GM18499 (cell line): ENCODE results near the gene CDCA5.
"Not testable (repeated sequence)": the region's sequence is repeated elsewhere in the genome, so short reads cannot be mapped to it uniquely, and the experiment has no call there.

ENCODE experiments used
- ATAC-seq: cut with Tn5 transposase; IDR thresholded peaks from one replicate; pipeline ENCODE4 v1.9.1; 2021; ENCODE audit warnings: moderate number of reproducible peaks; ENCODE audit not compliant: insufficient read depth, unreplicated experiment

CDCA5 gene

DNA sequence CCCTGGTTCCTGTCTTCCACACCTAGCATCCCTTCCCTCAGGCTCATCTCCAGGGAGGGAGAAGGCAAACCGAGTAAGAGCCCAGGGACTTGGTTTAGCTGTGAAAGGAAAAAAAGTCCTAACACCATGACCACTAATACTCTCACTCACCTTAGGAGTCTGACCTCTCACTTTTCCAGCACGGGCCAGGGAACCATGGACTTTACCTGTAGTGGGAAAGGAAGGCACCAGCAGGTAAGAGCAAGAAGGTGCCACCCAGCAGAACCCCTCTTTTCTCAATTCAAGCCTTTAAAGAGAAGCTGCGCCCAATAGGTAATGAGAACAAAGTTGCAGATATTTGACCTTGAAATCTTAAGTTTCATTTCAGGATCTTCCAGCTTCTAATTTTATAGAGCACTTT lies 37.0 kb upstream of the CDCA5 start:
- ATAC-seq = no peak

DNA sequence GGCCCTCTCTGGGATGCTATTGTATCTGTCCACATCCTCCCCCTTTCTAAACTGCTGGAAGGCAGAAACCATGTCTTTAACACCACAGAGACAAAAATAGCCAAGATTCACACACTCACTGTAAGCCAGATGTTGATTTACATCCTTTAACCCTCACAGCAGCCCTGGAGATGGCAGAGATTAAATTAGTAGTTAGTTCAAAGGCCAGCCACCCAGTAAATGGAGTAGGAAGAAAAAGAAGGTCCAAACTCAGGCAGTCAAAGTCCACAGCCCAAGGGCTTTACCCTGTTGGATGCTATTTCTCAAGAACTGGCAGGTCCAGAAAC lies 35.8 kb upstream of the CDCA5 start:
- ATAC-seq = no peak

DNA sequence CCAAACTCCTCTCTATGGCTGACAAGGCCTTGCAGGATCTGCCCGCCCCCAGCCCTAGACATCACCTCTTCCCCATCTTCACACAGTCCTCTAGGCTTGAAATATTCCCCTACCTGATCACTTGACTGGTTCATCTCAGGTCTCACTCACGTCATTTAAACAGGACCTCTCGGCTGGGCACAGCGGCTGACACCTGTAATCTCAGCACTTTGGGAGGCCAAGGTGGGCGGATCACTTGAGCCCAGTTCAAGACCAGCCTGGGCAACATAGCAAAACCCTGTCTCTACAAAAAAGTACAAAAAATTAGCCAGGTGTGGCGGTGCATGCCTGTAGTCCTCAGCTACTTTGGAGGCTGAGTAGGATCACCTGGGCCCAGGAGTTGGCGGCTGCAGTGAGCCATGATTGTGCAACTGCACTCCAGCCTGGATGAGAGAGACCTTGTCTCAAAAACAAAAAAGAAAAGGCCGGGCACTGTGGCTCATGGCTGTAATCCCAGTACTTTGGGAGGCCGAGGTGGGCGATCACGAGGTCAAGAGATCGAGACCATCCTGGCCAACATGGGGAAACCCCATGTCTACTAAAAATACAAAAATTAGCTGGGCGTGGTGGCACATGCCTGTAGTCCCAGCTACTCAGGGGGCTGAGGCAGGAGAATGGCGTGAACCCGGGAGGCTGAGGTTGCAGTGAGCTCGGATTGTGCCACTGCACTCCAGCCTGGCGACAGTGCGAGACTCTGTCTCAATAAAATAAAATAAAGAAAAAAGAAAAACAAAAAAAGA lies 35.2 kb upstream of the CDCA5 start:
- not testable (repeated sequence) for ATAC-seq

DNA sequence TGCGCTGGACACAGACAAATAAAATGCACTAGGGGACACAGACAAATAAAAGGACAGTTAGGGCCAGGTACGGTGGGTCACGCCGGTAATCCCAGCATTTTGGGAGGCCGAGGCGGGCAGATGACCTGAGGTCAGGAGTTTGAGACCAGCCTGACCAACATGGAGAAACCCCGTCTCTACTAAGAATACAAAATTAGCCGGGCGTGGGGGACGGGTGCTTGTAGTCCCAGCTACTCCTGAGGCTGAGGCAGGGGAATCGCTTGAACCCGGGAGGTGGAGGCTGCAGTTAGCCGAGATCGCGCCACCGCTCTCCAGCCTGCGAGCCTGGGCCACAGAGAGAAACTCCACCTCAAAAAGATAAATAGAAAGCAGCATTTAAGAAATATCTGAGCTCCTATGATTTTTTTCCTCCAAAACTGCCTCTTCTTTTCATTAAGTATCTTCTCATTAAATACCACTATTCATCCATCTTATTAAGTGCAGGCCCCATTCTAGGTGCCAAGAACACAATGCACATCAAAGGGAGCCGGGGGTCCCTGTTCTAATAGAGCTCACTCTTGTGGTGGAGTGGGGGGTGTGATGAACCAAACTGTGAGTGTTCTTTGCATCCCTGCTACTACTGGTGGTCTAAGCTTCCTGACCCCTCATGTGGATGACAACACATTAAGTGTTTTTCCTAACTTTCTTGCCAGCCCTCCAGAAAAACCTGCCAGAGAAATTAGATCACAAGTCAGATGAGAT lies 34.4 kb upstream of the CDCA5 start:
- no peak for ATAC-seq

DNA sequence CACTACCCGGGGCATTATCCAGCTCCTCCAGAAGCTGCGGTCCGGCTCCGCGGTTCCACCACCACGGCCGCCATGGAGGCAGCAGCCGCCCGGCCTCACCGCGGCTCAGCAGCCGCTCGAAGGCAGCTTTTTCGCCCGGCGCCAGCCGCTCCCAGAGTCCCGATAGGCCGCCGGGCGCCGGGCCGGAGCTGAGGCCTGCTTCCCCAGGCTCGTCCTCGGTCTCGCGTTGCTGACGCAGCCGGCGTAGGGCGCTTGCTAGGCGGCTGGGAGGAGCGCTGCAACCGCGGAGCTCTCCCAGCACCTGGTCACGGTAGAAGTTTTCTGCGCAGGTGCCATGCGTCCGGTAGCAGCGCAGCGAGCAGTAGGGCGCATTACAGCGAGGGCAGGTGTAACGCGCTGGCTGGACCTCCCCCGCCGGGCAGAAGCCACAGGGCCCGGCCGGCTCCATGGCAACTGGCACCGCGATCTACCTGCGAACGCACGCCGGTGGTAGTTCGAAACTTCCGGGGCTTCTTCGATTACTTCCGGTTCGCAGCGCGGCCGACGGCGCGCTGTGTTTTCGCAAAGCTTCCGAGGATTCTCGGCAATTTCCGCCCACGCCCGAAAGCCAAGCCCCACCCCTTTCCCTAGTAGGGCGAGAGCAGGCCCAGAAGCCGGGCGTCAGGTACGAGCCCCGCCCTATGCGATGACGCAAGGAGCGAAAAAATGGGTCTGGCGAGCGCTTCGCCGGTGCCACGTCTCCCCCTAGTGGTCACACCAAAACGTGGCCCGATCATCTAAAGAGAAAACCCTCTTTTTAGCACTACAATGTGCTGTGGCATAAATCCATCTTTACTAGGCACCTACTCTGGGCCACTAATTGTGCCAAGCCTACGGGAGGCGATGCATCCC lies 33.6 kb upstream of the CDCA5 start, which contains the start of gene ZNHIT2:
Gene ZNHIT2, minus strand, starts transcription at position 496 of the 891 bp plus-strand sequence. Its CDS starts 48 bp downstream, at position 448.
- ATAC-seq = peak; percentile 25

DNA sequence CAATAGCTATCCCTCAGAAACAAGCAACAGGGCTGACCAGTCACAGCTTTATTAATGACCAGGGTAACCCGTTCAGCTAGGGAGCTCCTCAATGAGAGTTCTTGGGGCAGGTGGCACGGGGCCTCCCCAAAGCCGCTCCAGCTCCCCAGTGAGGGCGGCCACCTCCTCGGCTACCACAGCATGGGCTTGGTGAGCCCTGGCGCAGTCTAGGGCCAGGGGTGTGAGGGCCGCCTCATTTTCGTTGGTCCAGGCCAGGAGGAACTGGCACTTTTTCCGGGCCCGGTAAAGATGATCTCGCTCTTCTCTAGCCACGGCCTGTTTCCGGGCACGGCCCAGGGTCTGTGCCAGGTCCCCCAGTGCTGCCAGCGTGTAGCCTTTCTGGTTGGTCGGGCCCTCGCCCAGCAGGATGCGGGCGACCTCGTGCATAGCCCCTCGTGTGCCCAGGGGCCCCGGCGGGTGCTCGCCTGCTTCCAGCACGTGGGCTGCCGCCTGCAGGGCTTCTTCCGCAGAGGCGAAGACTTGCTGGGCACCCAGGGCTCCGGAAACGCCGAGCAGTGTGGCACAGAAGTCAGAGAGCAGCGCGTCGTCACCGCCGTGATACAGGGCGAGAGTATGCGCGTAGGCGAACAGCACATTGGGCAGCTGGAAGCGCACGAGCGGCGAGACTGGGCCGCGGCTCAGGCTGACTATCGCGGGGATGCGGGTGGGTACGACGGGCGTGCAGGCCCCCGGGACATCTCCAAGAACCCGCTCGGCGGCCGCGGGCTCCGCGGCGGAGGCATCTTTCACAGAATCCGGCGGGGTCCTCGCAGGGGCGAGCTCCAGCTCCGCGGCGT lies 32.7 kb upstream of the CDCA5 start:
- no peak for ATAC-seq

DNA sequence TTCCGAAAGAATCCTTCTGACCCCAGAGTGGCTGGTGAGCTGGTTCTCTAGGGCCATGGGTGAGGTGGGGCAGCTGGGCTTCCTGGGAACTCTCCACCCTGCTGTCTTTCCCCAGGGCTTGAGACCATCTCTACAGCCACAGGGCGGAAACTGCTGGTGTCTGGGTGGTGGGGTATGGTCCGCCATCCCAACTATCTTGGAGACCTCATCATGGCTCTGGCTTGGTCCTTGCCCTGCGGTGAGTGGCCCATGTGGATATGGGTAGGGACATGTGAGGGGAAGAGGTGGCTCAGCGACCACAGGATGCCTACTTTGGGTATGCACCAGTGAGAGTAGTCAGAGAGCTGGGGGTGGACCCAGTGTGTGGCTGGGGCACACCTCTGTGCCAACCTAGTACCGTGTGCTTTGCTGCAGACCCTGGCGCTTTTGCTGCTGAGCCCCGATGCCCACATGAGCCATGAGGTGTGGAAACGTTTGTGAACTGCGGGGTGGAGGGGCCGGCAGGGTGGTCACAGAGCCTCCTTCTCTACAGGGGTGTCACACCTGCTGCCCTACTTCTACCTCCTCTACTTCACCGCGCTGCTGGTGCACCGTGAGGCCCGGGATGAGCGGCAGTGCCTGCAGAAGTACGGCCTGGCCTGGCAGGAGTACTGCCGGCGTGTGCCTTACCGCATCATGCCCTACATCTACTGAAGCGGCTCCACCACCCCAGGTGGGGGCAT lies 31.7 kb upstream of the CDCA5 start:
- no peak for ATAC-seq

DNA sequence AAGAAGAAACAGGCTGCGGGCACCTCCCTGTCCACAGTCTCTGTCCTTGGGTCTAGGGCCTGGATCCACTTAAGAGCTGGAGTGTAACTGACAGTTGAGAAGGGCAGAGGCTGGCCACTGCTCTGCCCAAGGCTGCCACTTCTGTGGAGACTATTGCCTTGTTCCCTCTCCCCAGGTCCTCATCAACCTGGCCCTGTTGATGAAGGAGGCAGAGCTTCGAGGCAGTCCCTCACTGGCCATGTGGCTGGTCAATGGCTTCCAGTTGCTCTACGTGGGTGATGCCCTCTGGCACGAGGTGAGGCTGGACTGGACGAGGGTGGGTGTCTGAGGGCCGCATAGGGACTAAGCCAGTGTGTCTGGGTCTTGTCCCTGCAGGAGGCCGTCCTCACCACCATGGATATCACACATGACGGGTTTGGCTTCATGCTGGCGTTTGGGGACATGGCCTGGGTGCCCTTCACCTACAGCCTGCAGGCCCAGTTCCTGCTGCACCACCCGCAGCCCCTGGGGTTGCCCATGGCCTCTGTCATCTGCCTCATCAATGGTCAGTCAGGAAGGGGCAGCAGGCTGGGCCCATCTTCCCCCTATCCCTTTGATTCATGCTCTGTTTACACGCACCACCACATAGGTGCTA lies 30.8 kb upstream of the CDCA5 start:
- ATAC-seq = no peak

DNA sequence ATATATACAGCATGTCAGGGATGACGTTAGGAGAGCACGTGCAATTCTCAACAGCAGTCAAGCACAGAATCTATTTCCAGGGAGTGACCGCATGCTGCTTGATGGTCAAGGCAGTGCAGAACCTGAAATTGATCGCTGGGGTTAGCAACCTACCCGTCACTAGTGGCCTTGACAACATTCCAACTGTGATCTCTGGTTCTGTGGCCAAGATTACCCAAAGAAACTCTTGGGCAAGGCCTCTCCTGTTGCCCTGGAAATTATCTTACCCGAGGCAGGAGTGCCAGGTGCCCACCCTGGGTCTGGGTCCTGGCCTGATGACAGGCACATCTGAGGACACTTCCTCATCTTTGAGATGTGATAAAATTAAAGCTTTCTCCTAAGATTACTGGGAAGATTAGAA lies 30.0 kb upstream of the CDCA5 start:
- ATAC-seq = no peak

DNA sequence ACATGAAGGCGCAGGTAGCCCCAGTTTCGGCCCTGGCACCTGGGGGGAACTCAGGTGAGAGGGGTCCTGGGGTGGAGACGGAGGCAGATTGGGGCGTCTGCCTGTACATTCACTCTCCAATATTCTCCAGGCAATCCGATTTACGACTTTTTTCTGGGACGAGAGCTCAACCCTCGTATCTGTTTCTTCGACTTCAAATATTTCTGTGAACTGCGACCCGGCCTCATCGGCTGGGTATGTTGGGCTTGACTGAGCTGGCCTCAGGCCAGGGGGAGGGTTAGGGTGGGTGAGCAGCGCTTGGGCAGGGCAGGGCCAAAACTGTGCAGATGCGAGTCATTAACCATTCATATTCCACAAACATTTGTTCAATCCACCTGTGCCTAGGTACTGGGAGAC lies 29.5 kb upstream of the CDCA5 start:
- no peak for ATAC-seq

DNA sequence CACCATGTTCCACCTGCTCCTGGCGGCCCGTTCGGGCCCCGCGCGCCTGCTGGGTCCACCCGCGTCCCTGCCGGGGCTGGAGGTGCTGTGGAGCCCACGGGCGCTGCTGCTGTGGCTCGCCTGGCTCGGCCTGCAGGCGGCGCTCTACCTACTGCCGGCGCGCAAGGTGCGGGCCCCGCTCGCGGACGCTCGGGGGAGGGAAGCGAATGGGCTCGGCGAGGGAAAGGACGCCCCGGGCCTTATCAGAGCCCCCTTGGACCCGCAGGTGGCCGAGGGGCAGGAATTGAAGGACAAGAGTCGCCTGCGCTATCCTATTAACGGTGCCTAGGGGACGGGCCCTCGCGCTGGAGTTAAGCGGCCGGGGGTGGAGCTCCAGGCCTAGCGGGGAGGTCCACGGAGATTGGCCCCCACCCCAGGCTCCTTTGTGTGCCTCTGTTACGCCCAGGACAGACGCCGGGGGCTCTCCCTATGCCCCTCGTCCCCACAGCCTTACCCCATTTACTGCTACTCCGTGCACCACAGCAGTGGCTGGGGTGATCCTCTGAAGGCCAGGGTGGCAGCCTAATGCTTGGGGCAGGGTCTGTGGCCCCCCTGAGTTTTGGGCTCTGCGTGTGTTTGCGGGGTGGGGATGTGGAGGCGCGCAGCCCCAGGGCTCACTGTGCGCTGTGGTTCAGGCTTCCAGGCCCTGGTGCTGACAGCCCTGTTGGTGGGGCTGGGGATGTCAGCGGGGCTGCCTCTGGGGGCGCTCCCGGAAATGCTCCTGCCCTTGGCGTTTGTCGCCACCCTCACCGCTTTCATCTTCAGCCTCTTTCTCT lies 28.9 kb upstream of the CDCA5 start:
- no peak for ATAC-seq

DNA sequence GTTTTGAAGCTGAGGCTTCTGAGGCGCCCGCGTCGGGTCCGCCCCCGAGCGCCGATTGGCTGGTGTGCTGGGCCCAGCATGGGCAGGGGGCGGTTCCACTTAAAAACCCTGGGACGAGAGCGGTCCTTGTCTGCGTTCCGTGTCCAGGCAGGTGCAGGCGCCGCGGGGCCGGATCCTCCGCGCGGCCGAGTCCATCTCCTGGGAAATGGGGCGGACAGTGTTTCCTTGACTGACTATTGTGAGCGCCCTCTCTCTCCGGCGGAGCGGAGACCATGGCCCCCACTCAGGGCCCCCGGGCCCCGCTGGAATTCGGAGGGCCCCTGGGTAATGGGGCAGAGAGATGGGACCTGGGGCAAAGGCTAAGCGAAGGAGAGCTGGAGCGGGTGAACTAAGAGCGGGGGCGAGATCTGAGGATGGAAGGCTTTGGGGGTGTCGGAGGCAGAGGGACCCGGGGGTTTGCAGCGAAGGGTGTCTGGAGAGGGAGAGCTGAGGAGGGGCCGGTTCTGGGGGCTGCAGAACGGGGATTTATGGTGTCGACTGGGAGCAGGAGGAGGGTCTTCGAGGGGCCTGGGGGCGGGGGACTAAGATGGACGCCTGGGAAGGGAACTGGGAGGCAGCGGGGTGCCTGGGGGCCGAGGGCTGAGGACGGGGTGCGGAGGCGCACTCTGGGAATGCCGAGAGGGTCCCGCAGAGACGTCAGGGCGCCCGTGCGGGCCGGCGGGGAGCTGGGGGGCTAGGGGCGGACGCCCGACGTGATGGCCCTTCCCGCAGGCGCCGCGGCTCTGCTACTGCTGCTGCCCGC lies 28.1 kb upstream of the CDCA5 start, which contains the start of gene TM7SF2:
Gene TM7SF2, plus strand, starts transcription at position 129 of the 802 bp plus-strand sequence. Its CDS starts 144 bp downstream, at position 273.
- ATAC-seq = no peak

DNA sequence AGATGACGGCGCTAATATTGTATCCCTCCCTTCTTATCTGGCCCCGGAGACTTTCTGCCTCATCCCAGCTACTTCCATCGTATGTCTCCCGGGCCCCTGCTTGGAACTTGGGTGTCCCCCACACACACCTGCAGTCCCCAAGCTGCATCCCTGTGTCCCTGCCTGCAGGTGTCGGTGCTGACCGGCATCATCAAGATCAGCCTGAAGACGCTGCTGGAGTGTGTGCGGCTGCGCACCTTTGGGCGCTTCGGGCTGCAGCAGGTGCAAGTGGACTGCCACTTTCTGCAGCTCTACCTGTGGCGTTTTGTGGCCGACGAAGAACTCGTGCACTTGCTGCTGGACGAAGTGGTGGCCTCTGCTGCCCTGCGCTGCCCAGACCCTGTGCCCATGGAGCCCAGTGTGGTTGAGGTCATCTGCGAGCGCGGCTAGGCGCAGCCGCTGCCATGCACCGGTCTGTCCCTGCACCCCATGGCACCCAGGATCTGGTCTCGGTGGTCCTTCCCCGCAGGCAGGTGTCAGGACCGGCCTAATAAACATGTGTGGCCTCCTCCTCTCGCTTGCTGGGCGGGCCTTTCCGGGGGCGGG lies 27.4 kb upstream of the CDCA5 start:
- ATAC-seq = no peak

DNA sequence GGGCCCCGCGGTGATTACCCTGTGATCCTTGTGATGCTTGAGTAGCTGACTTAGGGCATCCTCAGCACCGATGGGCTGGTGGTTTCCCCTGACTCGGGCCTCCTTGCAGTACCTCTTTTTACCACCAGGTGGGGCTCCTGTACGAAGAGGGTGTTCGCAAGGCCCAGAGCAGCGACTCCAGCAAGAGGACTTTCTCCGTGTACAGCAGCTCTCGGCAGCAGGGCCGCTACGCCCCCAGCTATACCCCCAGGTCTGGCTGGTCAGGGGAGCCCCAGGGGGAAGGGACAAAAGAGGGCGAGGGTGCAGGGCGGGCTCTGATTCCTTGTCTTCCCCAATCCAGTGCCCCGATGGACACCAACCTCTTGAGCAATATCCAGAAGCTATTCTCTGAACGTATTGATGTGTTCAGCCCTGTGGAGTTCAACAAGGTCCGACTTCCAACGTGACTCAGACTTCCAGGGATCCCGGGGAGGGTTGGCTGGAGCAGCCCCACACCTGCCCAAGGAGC lies 26.6 kb upstream of the CDCA5 start:
- ATAC-seq = no peak

DNA sequence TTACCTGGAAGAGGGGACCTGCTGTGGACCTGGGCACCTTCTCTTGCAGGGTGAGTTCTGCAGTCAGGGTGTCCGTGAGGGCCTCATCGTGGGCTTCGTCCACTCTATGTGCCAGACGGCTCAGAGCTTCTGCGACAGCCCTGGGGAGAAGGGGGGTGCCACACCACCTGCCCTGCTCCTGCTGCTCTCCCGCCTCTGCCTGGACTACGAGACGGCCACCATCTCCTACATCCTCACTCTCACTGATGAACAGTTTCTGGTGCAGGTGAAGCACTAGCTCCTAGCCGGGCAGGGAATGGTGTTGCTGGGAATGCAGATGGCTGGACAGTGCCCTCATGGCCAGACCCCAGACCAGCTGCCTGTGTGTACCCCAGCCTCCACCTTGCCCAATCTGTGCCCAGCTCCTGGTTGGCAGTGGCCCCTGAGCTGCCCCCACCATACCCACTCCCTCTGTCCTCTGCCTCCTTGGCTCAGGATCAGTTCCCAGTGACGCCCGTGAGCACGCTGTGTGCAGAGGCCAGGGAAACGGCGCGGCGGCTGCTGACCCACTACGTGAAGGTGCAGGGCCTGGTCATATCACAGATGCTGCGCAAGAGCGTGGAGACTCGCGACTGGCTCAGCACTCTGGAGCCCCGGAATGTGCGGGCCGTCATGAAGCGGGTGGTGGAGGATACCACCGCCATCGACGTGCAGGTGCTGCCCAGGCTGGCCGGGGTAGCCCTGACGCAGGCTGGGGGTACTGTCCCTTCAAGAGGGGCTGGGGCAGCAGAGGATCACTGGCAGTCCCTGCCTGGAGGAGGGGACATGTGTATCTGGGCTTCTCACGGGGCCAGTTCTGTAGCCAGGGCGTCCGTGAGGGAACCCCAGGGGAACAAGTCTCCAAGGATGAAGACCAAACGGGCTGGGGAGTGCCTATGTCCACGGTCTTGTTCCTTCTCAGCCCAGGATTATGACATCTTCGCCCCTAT lies 25.7 kb upstream of the CDCA5 start:
- ATAC-seq = no peak
